Glomerular endothelial cell (primary cell): Measurements from ENCODE around the gene HEATR3. TPM values are rescaled to one million over a fixed set of nuclear protein-coding genes. Genes with fewer than 3 reads are reported as not detected.

ENCODE experiments used
- DNase-seq: peaks from one replicate; pipeline ENCODE4 v3.0.0-alpha.2; 2011; ENCODE audit warnings: low read depth, low spot score; ENCODE audit errors: extremely low read depth
- total RNA-seq: library from RNA; depleted of rRNA; stranded (reverse); fragments of >200 nt; gene quantifications from 2 replicates; pipeline ENCODE4 v1.2.3, GENCODE V29; 2015

The HEATR3 gene
- 15.1 and 17.3 TPM in 2 replicates for total RNA-seq

GRCh38 chr16:50065624-50066481 is at the start of gene HEATR3:
HEATR3 (plus strand) TSS chr16:50065970; CDS start chr16:50066132, 162 bp downstream.
- peak; percentile 14 for DNase-seq

- no peak for DNase-seq
Measured at GRCh38 chr16:50017553-50017952, 48.2 kb upstream of the HEATR3 start.

- no peak for DNase-seq
Measured at GRCh38 chr16:50021544-50021943, 44.2 kb upstream of the HEATR3 start.

- DNase-seq = no peak
Measured at GRCh38 chr16:50023641-50024040, 42.1 kb upstream of the HEATR3 start.

- DNase-seq = no peak
Measured at GRCh38 chr16:50024207-50024606, 41.6 kb upstream of the HEATR3 start.

GRCh38 chr16:50024684-50025536 is 40.9 kb upstream of the HEATR3 start, which contains the start of gene CNEP1R1:
CNEP1R1 (plus strand) TSS chr16:50025225; CDS start chr16:50025316, 91 bp downstream.
- peak; percentile 84 for DNase-seq

GRCh38 chr16:50025537-50025931 is 40.2 kb upstream of the HEATR3 start:
- DNase-seq = no peak

- DNase-seq = no peak
Measured at GRCh38 chr16:50027829-50028228, 37.9 kb upstream of the HEATR3 start.

GRCh38 chr16:50035468-50035992 is 30.2 kb upstream of the HEATR3 start:
- DNase-seq = no peak

- no peak for DNase-seq
Measured at GRCh38 chr16:50036426-50036825, 29.3 kb upstream of the HEATR3 start.

GRCh38 chr16:50037662-50038220 is 28.0 kb upstream of the HEATR3 start:
- no peak for DNase-seq

GRCh38 chr16:50038286-50038685 is 27.5 kb upstream of the HEATR3 start:
- no peak for DNase-seq

GRCh38 chr16:50038756-50039529 is 26.8 kb upstream of the HEATR3 start:
- no peak for DNase-seq

- no peak for DNase-seq
Measured at GRCh38 chr16:50040018-50040417, 25.8 kb upstream of the HEATR3 start.

GRCh38 chr16:50040710-50041109 is 25.1 kb upstream of the HEATR3 start:
- DNase-seq = no peak

GRCh38 chr16:50043358-50043757 is 22.4 kb upstream of the HEATR3 start:
- DNase-seq = no peak

GRCh38 chr16:50045412-50045811 is 20.4 kb upstream of the HEATR3 start:
- DNase-seq = no peak

- DNase-seq = no peak
Measured at GRCh38 chr16:50046853-50047252, 18.9 kb upstream of the HEATR3 start.

GRCh38 chr16:50047864-50048263 is 17.9 kb upstream of the HEATR3 start:
- no peak for DNase-seq

GRCh38 chr16:50050802-50051201 is 15.0 kb upstream of the HEATR3 start:
- no peak for DNase-seq
